Stimulated activated CD8-positive, alpha-beta memory T cell treated with anti-CD3 and anti-CD28 coated beads, Interleukin-4, amount 100 ng/mL, for 48 hours (primary cell): ENCODE results near the gene HTRA2.

Source experiments
- DNase-seq: peaks from one replicate; pipeline ENCODE4 v3.0.0-alpha.2; 2020

The HTRA2 gene

DNA sequence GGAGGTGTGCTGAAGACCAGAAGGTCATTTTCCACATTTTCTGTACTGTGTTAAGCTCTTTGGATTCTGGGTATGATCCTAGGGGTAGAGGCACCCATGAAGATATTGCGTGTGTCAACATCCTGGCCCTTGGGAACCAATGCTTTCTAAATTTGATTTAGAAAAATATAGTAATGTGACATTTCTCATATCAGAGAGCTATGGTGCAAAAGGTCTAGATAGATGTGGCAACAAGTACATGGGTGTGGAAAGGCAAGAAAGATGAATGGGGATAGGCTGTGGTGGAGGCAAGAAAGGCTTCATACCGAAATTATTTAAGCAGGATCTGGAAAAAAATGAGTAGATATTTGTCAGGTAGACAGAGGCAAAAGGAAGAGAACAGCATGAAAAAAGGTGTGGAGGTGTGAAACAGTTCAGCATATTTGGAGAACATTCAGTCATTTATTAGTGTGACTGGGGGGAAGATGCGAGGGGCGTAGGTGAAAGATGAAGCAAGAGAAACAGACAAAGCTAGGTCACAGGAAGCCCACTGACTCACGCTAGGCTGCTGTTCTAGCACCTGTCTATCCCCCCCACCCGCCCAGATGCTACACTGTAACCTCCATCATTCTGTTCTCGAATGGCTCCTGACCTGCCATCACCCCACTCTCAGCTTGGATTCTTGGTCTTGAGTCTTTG, 36.5 kb downstream of the HTRA2 start:
- no peak for DNase-seq

DNA sequence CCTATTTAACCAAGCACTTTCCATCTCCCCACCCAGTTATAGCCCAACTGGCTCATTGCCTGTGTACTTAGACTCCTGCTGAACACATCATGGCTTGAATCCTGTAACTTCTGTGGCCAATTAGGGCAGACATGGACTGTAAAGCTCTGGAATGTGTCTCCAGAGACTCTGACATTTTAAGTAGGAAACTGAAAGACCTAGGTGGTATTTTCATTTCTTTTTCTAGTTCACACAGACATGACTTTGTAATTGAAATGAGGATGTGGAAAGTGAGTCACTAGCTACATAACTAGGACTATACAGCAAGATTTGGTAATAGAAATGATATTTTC, 37.0 kb downstream of the HTRA2 start:
- no peak for DNase-seq

DNA sequence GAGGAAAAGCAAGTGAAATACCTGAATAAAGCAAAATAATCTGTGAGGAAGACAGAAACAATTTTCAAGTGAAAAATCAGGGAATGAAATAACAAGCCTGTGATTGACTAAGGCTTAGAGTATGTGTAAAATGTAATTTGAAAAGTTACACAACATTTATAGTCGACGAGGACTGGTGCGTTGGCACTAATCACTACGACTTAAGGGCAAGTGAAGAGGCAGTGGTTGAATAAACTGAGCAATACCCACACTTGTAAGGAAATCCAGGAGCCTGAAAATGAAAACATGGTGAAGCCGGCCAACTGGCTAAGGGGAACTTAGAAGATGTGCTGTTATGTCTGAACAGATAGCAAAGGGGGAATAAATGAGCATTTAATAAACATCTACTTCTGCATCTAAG, 38.1 kb downstream of the HTRA2 start:
- no peak for DNase-seq

DNA sequence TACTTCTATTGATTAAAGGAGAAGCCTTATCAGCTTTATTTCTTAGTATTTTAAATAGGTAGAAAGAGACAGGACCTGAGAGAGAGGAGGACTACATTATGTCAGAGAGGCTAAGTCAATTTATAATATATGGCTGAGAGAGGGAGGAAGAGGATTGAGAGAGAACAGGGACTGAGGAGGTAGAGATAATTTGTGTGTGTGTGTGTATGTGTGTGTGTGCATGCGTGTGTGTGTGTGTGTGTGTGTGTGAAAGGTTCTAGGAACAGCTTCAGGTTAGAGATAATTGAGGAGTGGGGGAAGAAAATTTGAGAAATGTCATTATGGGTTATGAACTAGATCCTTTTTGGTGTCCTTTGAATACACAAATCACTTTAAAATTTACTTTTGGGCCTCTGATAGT, 40.0 kb downstream of the HTRA2 start:
- DNase-seq = no peak

DNA sequence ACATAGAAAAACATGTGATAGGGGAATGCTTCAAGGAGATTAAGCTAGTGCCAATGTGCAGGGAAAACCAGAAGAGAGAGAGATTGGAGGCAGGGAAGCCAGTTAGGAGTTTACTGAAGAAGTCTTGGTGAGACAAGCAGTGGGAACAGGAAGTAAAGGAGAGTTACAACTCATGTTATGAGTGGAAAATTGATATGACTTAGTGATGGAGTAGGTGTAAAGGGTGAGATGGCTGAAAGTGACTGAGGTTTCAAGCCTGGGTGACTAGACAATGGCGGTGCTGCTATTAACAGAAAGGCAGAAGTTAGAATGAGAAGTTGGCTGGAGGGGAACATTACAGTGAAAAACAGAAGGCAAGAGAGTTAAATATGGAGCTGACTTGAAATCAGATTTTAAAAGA, 41.3 kb downstream of the HTRA2 start:
- no peak for DNase-seq

DNA sequence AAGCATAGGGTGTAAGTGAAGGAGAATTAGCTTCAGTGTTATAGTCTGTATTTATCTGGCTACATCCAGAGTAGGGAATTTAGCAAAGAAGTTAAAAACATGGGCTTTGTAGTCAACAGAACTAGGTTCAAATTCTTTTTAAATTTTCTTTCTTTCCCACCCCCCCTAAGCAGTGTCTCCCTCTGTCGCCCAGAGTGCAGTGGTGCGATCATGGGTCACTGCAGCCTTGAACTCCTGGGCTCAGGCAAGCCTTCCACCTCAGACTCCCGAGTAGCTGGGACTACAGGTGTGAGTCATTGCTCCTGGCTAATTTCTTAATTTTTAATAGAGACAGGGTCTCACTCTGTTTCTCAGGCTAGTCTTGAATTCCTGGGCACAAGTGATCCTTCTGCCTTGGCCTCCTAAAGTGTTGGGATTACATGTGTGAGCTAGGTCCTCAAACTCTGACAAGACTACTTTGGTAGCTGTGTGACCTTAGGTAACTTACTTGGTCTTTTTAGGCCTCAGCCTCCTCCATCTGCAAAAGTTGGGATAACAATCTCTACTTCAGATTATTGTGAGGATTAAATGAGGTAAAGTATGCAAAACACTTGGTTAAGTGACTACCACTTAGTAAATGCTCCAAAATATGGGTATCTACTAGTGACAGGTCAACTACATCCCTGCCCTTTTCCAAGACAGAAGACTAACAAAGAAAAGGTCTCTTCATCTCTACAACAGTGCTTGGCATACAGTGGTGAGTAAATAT, 42.6 kb downstream of the HTRA2 start:
- DNase-seq = no peak

DNA sequence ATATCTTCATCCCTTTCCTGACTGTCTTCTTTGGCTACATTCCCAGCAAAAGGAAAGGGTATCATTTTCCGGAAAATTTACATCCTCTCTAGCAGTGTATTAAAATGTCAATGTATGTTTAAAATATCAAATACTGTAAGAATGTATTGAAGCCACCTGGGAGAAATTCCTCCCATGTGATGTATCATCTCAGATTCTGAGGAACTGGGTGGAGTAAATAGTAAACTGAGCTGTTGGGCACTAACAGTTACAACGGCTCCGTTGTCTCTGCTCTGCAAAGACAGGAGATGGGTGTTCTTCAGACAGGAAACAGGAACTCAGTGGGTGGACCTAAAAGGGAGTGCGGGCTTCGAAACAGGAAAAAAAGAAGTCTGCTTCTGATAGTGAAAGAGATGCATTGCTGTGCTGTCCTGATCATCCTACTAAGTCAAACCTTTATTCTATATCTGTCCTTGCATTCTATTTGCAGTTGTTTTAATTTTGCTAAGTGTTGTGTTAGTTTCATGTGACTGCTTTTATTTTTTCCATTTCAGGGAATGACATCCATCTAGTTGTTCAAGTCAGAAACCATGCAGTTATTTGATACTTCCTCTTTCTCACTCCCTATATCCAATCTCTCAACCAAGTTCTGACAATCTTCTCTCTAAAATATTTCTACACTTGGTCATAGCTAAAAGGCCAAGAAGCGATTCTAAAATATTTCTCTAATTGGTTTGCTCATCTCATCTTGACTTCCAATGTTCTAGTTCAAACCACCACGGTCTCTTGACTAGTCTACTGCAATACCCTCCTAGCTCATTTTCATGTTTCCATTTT, 44.2 kb downstream of the HTRA2 start:
- DNase-seq = no peak

DNA sequence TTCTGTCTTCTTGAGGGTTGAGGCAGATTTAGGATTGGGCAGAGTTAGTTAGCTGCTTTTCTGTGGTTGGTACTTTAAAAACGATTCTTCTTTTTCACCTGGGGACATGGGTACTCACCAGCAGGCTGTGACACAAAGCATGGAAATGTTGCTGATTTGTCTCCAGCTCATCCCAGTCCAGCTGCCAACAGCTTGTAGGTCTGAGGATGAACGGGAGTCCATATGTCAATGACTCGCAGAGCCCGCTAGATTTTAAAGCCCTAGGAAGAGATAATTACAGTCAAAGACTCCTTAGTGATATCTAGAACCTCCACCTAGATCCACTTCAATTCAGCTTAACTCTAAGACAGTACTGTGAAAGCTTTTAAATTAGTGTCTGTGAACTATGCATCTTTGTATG, 45.6 kb downstream of the HTRA2 start:
- no peak for DNase-seq

DNA sequence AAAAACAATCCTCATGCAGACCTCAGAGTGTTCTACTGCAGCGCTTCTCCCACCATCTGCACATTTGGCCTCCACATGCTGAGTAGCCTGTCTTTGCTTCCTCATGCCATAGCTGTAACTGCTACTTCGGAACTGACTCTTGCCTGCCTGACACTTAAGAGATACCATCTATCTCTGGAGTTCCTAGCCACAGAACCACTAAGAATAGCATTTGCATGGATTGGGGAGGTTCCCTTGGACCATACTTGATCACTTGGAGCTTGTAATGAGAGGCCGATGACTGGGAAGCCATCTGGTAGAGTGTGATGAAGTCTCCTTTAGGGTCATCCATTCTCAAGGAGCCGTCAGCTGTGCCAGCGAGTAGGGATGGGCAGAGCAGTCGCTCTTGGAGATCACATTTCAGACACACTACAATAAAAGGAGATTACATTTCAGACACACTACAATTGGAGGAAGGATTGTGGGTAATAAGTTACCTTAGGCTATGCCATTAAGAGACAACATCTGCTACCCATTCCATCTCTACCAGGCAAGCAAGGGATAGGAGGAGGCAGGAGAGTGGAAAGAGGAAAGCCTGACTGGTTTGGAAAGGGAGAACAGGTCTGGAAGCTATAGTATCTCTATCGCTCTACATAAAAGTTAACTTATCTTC, 46.6 kb downstream of the HTRA2 start:
- DNase-seq = no peak

DNA sequence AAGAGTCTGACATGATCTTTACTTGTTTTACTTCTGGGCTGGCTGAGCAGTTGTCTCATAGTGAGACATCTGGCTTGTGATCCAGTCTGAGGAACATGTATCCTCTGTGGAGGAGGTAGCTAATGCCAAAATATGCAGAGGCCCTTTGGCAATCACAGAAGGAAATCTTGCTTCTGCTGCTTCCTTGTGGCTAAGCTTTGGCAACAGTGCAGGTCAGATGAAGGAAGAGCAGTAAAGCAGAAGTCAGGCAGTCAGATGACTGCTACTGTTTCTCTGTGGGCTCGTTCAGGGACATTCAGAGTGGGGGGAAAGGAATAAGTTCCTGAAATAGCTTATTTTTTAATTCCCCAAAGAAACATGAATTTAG, 47.1 kb downstream of the HTRA2 start:
- DNase-seq = no peak

DNA sequence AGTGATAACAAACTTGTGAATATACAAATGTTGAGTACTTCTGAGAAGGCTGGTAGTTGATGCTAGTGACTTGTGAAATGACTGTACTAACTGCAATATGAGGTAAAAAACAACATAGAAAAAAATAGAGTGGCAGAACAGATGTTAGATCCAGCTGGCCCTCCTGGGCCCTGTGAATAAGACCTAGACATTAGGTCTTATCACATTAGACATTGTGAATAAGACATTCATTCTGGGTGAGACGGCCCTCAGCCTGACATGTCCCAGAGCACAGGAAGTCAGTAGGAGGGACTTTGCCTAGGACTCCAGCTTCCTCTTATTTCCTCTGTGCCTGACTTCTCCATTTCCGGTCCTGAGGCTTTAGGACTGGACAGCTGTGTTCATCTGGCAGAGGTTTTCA, 47.7 kb downstream of the HTRA2 start:
- no peak for DNase-seq

DNA sequence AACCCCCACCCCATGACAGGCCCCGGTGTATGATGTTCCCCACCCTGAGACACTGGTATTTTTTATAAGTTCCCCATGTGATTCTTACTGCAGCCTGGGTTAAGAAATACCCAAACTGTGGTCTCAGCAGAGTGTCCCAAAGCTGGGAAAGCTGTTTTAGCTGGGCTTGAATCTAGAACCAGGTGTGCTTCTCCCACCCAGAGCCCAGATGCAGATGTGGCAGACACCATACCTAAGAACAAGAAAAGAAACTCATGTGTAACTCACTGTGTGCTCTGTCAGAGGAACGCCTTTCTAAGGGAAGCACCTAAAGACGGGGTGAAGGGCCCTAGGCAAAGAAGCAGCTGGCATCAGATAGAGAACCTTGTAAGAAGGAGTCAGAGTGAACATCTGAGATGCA, 48.7 kb downstream of the HTRA2 start:
- no peak for DNase-seq

DNA sequence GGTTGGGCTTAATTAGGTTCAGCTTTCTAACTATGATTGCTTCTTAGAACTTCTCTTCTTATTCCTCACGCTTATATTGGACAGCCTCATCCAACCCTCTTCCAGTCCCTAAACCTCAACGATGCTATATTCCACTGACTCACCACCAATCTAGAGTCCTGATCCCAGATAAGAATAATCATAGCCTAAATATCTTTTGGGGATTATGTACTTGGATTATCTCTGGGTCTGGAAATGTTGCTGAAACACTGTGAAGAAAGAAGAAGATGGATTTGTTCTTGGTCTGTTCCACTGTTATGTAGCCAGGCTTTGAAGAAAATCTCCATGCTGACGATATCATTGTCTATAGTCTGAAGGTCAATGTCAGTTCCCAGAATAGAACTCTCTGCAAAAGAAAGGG, 51.7 kb downstream of the HTRA2 start:
- no peak for DNase-seq

DNA sequence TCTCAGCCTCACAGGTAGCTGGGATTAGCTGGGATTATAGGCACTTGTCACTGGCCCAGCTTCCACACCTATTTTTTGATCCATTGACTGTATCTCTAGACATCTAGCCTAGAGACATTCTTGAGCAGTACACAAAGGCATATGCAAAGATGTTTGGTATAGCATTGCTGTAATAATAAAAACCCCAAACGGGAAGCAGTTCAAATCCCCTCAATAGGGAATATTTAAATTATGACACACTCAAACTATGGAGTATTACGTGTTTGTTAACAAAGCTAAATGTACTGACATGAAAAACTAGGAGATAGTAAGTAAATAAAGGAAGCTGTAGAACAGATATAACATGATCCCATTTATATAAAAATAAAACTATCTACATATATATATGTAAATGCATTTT, 52.5 kb downstream of the HTRA2 start:
- DNase-seq = no peak
